OCI-LY7 (cell line): ENCODE measurements around the gene C12orf60. TPM values are rescaled to one million over a fixed set of nuclear protein-coding genes. Genes with fewer than 3 reads are reported as not detected.

Experiments used
- BruUV-seq: library from RNA; stranded (reverse); fragments of 400-500 nt; replicated peaks from 2 replicates; lab custom pipeline; 2021; lab: Mats Ljungman, UMichigan
- CTCF ChIA-PET: fragments of 300-600 bp; sonication (Branson Sonifier 250); formaldehyde crosslinking; loops from one replicate; lab custom pipeline; 2022; ENCODE audit warnings: antibody characterized with exemption; ENCODE audit not compliant: unreplicated experiment; lab: Charles Lee
- POLR2A ChIA-PET: fragments of 300-600 bp; sonication (Branson Sonifier 250); formaldehyde crosslinking; loops from one replicate; lab custom pipeline; 2022; ENCODE audit warnings: antibody characterized with exemption; lab: Charles Lee
- DNase-seq: peaks from one replicate; pipeline ENCODE4 v3.0.0-alpha.2; 2015; ENCODE audit warnings: low spot score
- H2AFZ ChIP-seq: fragments of 200-600 bp; sonication (generic), shearing (Covaris generic); 2 replicates; pipeline ENCODE4 v1.6.1; 2014; ENCODE audit warnings: mild to moderate bottlenecking, antibody characterized with exemption, low read length, moderate library complexity
- H3K27ac ChIP-seq: fragments of 200-600 bp; sonication (generic); 2 replicates; pipeline ENCODE4 v1.5.1; 2014; ENCODE audit warnings: mixed run types, low read depth, mild to moderate bottlenecking, moderate library complexity, low read length, inconsistent platforms; ENCODE audit not compliant: poor library complexity, severe bottlenecking
- H3K36me3 ChIP-seq: fragments of 200-600 bp; sonication (generic); 2 replicates; pipeline ENCODE4 v1.6.1; 2014; ENCODE audit warnings: mild to moderate bottlenecking, antibody characterized with exemption, low read length, moderate library complexity, mixed read lengths; ENCODE audit not compliant: insufficient read depth
- H3K4me1 ChIP-seq: fragments of 200-600 bp; sonication (generic); 2 replicates; pipeline ENCODE4 v1.5.1; 2014; ENCODE audit warnings: mild to moderate bottlenecking, low read length; ENCODE audit not compliant: insufficient read depth, poor library complexity, severe bottlenecking
- H3K4me2 ChIP-seq: fragments of 200-600 bp; sonication (generic); 2 replicates; pipeline ENCODE4 v1.6.1; 2014; ENCODE audit warnings: mild to moderate bottlenecking, low read length
- H3K4me3 ChIP-seq: fragments of 200-600 bp; sonication (generic); 2 replicates; pipeline ENCODE4 v1.5.1; 2014; ENCODE audit warnings: mild to moderate bottlenecking, low read depth, low read length; ENCODE audit not compliant: poor library complexity, severe bottlenecking
- H3K79me2 ChIP-seq: fragments of 200-600 bp; sonication (generic); 2 replicates; pipeline ENCODE4 v1.6.1; 2016; ENCODE audit warnings: low read depth, mild to moderate bottlenecking, low read length, moderate library complexity, mixed read lengths; ENCODE audit not compliant: insufficient read depth
- H3K9me2 ChIP-seq: fragments of 200-600 bp; sonication (generic); 2 replicates; pipeline ENCODE4 v1.6.1; 2016; ENCODE audit warnings: mild to moderate bottlenecking, low read length, mixed read lengths; ENCODE audit not compliant: insufficient read depth
- H3K9me3 ChIP-seq: fragments of 200-600 bp; sonication (generic); 2 replicates; pipeline ENCODE4 v1.6.1; 2014; ENCODE audit warnings: mild to moderate bottlenecking, mixed run types, low read length, mixed read lengths
- H4K20me1 ChIP-seq: fragments of 200-600 bp; sonication (generic); 2 replicates; pipeline ENCODE4 v1.6.1; 2014; ENCODE audit warnings: mild to moderate bottlenecking, antibody characterized with exemption, low read length, moderate library complexity, mixed read lengths; ENCODE audit not compliant: insufficient read depth
- EZH2phosphoT487 ChIP-seq: fragments of 200-600 bp; sonication (generic); IDR thresholded peaks from 2 replicates; pipeline ENCODE4 v1.6.1; 2018; ENCODE audit warnings: low read depth, borderline replicate concordance, mild to moderate bottlenecking, mixed run types, antibody characterized with exemption, low read length, moderate library complexity, mixed read lengths
- intact Hi-C: fragments of 100-400 bp; cut with micrococcal nuclease; formaldehyde crosslinking; loops from one replicate; pipeline ENCODE4 v1.10.0; 2022; ENCODE audit not compliant: unreplicated experiment
- total RNA-seq, 2 experiments: library from RNA; depleted of rRNA in 1 of 2; stranded (reverse); fragments of >200 nt in 1 of 2; shearing (Covaris generic) in 1 of 2; gene quantifications; 2 replicates each; pipeline ENCODE4 v1.2.3, GENCODE V29; 2014 to 2022
- TF ChIP-seq, protein P1 (sequence below): fragments of 200-600 bp; sonication (generic); conservative IDR thresholded peaks from 2 replicates; pipeline ENCODE4 v1.5.1; 2014; ENCODE audit warnings: mild to moderate bottlenecking, antibody characterized with exemption, low read length, moderate library complexity, mixed read lengths

The C12orf60 gene
- total RNA-seq, 2 experiments from 2014 or later: 2.8 to 3.4 TPM

DNA sequence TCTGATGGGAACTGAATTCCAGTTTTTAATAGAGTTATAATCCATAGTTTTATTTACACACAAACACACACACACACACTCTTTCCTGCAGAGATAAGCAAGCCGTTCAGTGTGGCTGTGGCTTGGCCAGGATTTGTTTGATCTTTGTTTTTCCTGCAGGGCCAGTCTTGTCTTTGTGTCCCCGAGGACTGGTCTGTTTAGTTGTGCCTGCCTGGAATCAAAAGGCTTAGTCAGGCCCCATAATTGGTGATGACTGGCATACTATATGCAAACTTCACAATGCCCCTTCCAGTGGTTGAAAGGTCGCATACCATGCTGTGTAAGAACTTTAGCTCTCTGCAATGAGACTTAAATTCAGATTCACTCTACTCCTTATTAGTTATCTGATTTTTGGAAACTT is 26.2 kb upstream of the C12orf60 start:
- ChIA-PET POLR2A (interaction anchor here (0.7 to 9.5 kb wide), 2 partner anchors 25 to 154 kb away, joined by 3 to 162 read pairs; partner anchors contain the start of genes C12orf60 and WBP11), CTCF (no interaction called here)
- Histone ChIP-seq H3K4me2 (no peak overlapping the region), H2AFZ (no peak overlapping the region), H3K9me3 (no peaks in the 10 kb centered on the region), H4K20me1 (peaks cover 8% of the 10 kb centered on the region), H3K79me2 (peaks cover 20% of the 10 kb centered on the region; the same call in 1 of the 2 replicates), H3K36me3 (no peaks in the 10 kb centered on the region), H3K4me1 (peaks cover 25% of the 10 kb centered on the region), H3K27ac (no peak overlapping the region), H3K4me3 (no peak overlapping the region), H3K9me2 (no peaks in the 10 kb centered on the region)
- BruUV-seq: no TSS peak
- DNase-seq: no peak
- intact Hi-C loops: loop anchor here (10.0 kb wide), 2 partner anchors 522 to 1108 kb away; partner anchors contain the start of gene STRAP
- TF ChIP-seq, protein P1, sequence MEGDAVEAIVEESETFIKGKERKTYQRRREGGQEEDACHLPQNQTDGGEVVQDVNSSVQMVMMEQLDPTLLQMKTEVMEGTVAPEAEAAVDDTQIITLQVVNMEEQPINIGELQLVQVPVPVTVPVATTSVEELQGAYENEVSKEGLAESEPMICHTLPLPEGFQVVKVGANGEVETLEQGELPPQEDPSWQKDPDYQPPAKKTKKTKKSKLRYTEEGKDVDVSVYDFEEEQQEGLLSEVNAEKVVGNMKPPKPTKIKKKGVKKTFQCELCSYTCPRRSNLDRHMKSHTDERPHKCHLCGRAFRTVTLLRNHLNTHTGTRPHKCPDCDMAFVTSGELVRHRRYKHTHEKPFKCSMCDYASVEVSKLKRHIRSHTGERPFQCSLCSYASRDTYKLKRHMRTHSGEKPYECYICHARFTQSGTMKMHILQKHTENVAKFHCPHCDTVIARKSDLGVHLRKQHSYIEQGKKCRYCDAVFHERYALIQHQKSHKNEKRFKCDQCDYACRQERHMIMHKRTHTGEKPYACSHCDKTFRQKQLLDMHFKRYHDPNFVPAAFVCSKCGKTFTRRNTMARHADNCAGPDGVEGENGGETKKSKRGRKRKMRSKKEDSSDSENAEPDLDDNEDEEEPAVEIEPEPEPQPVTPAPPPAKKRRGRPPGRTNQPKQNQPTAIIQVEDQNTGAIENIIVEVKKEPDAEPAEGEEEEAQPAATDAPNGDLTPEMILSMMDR: no peak
- TF ChIP-seq EZH2phosphoT487: no peak

DNA sequence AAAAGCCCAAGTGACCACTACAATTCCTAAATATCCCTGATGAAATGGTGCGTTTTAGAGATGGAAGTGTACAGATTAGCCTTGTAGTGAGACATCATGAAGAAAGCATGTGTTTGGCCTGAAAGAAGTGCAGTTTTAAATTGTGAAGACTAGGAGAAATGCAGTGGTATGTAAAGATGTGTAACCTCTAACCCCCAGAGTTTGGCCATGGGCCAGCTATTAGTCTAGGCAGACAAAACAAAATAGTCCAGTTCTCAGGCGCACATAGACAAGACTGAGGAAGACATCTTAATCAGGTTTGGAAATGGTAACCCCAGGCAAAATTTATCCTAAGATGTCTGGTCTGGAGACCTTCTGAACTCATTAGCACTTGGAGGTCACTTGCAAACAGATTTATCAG is 23.6 kb upstream of the C12orf60 start:
- no peak for DNase-seq
- TF ChIP-seq EZH2phosphoT487: no peak
- TF ChIP-seq, protein P1: no peak
- H3K27ac ChIP-seq: no peak overlapping the region
- no peaks in the 10 kb centered on the region for H3K9me3 ChIP-seq
- H3K36me3 ChIP-seq: peaks cover 13% of the 10 kb centered on the region
- intact Hi-C loops: loop anchor here (10.0 kb wide), 2 partner anchors 525 to 1105 kb away; partner anchors contain the start of gene STRAP
- H3K4me1 ChIP-seq: peaks cover 21% of the 10 kb centered on the region
- H3K9me2 ChIP-seq: no peaks in the 10 kb centered on the region
- POLR2A ChIA-PET: interaction anchor here (8.4 kb wide), 1 partner anchor 7 kb away, joined by 82 read pairs; a partner anchor contains a TSS
- H2AFZ ChIP-seq: no peak overlapping the region
- H3K79me2 ChIP-seq: peaks cover 12% of the 10 kb centered on the region; the same call in 1 of the 2 replicates
- H3K4me2 ChIP-seq: no peak overlapping the region
- no TSS peak for BruUV-seq
- H4K20me1 ChIP-seq: peaks cover 8% of the 10 kb centered on the region
- CTCF ChIA-PET: no interaction called here
- H3K4me3 ChIP-seq: no peak overlapping the region

DNA sequence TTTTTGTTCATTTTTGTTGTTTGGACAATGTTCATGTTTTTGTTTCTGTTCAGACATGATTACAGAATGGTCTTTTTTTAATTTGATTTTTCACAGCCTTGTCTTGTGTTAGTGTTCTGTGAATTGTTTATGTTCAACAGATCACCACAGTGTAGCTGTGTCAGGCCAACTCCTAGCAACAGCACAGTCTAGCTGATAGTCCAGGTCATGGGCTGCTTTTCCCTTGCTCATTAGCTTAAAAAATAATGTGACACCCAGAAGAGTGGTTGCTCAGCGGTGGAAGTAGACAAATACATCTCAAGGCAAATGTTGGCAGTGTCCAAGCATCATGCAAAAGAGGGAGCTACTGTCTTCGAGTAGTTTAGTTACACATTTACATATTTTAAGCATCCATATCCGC is 22.6 kb upstream of the C12orf60 start:
- Histone ChIP-seq H3K27ac (no peak overlapping the region), H3K4me1 (peaks cover 11% of the 10 kb centered on the region), H3K79me2 (peaks cover 2% of the 10 kb centered on the region; the same call in 1 of the 2 replicates), H3K4me3 (no peak overlapping the region), H3K36me3 (peaks cover 23% of the 10 kb centered on the region), H3K4me2 (peak overlapping the region; percentile 27), H3K9me2 (no peaks in the 10 kb centered on the region), H2AFZ (no peak overlapping the region), H3K9me3 (no peaks in the 10 kb centered on the region), H4K20me1 (peaks cover 2% of the 10 kb centered on the region; the same call in 1 of the 2 replicates)
- ChIA-PET POLR2A (interaction anchor here (0.9 to 8.4 kb wide), 4 partner anchors 8 to 19 kb away, joined by 4 to 82 read pairs (median 4); a partner anchor contains a TSS), CTCF (interaction anchor here (0.7 kb wide), 1 partner anchor 9 kb away, joined by 3 read pairs; no protein-coding TSS in a partner anchor)
- intact Hi-C loops: no loop called here
- no peak for DNase-seq
- BruUV-seq: no TSS peak
- TF ChIP-seq, protein P1: no peak
- TF ChIP-seq EZH2phosphoT487: no peak
